Erythroblast (primary cell): ENCODE results near the gene HOXA6.

ENCODE experiments used
- DNase-seq, 2 experiments: peaks; one replicate each; lab custom pipeline; 2025; lab: John Stamatoyannopoulos, UW
- GATA1 ChIP-seq: IDR thresholded peaks from 2 replicates; pipeline ENCODE4 v1.6.1; 2011; ENCODE audit warnings: low read depth, mild to moderate bottlenecking, control low read depth, low read length, moderate library complexity
- POLR2A ChIP-seq: IDR thresholded peaks from 2 replicates; pipeline ENCODE4 v1.6.1; 2011; ENCODE audit warnings: mild to moderate bottlenecking, low read length

Gene HOXA6

GRCh38 chr7:27103489-27104226 lies 43.9 kb downstream of the HOXA6 start:
- DNase-seq = no peak
- TF ChIP-seq GATA1 = no peak
- no peak for TF ChIP-seq POLR2A

GRCh38 chr7:27102581-27103442 lies 44.8 kb downstream of the HOXA6 start, which contains the start of gene HOXA2:
TSS of gene HOXA2 (minus strand) at chr7:27102683. CDS start at chr7:27102500, 183 bp downstream.
- DNase-seq = no peak
- TF ChIP-seq GATA1 (no peak), POLR2A (no peak)

DNA sequence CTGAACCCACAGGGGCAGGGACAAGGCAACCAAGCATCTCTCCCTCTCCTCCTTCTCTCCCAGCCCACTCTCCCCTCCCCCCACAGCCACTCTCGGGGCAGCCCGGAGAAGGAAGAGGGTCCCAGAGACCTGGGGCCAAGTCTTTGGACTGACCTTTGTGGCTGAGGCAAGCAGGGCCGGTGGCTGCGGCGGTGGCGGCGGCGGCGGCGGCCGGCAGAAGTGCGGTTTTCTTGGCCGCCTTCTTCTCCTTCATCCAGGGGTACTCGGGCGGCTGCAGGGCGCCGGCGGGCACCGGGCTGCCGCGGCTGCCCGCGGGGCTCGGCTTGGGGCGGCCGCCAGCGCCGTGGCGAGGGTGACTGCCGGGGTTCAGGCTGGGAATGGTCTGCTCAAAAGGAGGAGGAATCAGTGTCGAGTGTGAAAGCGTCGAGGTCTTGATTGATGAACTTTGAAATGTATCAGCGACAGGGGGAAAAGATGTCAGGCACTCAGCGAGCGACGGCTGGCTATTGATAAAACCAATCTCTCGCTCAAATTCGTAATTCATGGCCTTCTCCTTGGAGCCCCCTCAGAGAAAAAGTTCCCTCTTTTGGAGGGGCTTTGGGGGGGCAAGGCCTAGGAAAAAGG lies 45.5 kb downstream of the HOXA6 start:
- no peak for TF ChIP-seq GATA1
- no peak for TF ChIP-seq POLR2A
- no peak for DNase-seq

DNA sequence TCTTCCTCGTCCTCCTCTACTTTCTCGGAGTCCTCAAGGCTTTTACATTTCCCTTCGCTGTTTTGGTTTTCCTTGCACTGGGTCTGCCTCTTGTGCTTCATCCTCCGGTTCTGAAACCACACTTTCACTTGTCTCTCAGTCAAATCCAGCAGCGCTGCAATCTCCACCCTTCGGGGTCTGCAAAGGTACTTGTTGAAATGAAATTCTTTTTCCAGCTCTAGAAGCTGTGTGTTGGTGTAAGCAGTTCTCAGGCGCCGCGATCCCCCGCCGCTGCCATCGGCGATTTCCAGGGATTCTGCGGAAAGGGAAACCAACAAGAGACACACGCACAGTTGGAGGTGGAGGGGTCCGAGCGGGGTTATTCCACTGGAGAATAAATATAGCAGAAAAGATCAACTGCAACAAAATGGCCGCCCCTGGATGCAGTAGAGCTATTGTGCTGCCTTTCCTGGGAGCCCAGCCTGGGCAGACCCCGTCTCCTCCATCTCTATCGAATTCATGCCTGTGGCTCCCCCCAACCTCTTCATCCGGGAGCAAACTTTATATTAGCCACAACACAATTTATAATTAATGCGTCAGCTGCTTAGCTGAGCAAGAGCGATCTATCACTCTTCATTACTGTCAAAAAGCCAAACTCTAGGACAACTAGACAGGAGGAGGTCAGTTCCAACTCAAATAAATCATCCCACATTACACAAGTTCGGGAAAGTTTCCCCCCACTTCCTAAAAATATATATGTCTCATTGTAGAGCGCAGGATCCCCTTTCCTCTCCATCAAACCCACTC lies 46.2 kb downstream of the HOXA6 start:
- DNase-seq = no peak
- TF ChIP-seq POLR2A = no peak
- no peak for TF ChIP-seq GATA1

DNA sequence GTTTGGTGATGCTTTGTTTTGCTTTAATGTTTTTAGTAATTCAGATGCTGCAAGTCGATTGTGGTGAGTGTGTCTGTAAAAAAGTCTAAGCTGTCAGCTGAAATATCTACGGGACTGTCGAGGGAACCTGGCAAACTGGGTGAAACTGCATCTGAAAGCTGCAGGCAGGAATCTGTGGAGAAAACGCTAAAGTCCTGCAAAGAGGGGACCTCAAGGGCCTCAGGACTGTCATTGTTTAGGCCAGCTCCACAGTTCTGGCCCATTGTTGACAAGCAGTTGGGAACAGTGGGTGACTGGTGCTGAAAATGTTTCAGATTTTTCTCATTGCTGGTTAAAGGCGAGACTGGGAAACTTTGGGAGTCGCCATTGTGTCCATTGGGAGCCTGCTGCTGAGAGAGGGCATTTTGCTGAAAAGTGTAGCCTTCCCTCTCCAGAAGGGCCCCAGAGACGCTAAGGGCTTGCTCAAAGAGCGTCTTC lies 46.8 kb downstream of the HOXA6 start:
- TF ChIP-seq POLR2A = no peak
- no peak for TF ChIP-seq GATA1
- DNase-seq = no peak

GRCh38 chr7:27099453-27100370 lies 47.9 kb downstream of the HOXA6 start:
- TF ChIP-seq GATA1 (no peak), POLR2A (no peak)
- DNase-seq = no peak

DNA sequence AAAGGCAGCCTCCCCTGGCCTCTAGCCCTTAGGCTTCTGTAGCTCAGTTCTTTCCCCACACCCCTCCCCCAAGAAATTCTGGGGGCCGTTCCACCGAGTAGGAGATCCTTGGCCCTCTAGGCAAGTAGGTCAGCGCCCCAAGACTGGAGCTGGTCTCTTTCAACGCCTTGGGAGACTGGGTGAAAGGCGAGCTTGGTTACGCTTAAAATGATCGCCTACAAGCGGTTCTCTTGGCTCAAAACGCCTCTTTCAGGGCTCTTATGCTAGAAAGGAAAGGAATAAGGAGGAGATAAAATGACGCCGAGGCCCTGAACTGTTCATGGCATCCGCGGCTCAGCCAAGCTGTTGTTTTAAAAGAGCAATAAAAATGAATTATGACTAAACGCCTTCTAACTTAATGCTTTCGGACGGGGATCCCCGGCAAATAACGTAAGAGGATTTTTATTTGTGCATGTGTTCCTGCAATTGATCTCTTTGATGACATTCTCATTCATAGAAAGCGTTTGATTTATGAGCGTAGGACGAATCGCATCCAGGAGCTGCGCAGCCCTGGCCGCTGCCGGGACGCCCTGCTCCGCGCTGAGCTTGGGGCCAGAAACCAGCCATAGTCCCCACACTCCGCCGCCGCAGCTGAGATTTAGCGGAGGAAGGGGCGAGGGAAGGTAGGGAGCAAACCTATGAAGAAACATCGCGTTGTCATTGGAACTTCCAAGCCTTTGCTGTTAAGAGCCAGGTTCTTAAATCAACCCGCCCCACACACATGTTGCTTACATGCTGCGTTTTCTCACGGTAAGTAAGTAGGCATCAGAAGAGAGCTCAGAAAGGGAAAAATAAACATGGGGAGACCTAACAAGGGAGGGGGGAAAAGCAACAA lies 48.8 kb downstream of the HOXA6 start:
- TF ChIP-seq POLR2A (no peak), GATA1 (no peak)
- no peak for DNase-seq

GRCh38 chr7:27097686-27098577 lies 49.6 kb downstream of the HOXA6 start:
- TF ChIP-seq POLR2A (no peak), GATA1 (no peak)
- DNase-seq = no peak

DNA sequence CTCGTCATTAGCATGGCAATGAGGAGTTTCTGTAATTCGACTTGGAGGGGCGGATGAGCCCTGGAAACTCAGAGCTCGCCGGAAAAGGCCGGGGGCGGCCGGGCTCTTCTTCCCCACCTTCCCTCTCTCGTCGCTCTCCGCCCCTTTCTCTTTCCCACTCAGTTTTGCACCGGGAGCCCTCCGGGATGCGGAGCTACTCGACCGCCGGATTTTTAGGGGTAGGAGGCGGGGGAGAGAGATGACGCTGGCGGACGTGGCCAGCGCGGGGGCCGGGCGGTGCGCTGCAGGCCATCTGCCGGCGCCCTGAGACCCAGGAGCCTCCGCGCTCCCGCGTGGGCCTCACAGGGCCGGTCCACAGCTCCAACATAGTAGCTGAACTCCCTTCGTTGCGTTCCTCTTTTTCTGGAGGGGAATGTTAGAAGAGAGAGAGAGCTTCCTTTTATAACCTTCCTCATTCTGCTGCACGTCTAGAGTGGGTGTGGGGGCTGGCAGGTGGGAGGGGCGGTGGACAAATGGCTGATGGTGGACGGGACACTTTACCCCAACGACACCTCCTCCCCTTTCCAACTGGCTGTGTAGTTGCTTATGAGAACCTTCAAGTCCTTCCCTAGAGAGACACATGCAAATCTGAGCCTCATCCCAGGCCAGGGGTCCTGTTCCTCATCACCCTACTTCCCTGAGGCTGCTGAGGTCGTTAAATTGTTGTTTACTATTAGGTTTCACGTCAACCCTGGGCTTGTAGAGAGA lies 50.6 kb downstream of the HOXA6 start:
- no peak for DNase-seq

More for the DNA sequence above, 50.6 kb downstream of the HOXA6 start:
- TF ChIP-seq GATA1 (no peak), POLR2A (no peak)
